K562 (cell line): ENCODE measurements around the gene BSN. TPM values are rescaled to one million over a fixed set of nuclear protein-coding genes. Genes with fewer than 3 reads are reported as not detected.

ENCODE experiments used
- ADNP ChIP-seq: fragments of 200-800 bp; sonication (Bioruptor generic); IDR thresholded peaks from 2 replicates; pipeline ENCODE4 v1.6.1; 2016; ENCODE audit warnings: missing genetic modification characterization, missing compliant biosample characterization
- FOXP4 ChIP-seq: sonication (generic); formaldehyde crosslinking; IDR thresholded peaks from 2 replicates; pipeline ENCODE4 v1.8.0; 2022; ENCODE audit warnings: mild to moderate bottlenecking, missing genetic modification reagents, borderline replicate concordance
- GATAD2B ChIP-seq: fragments of 450-650 bp; IDR thresholded peaks from 2 replicates; pipeline ENCODE4 v1.6.1; 2017; ENCODE audit warnings: mild to moderate bottlenecking, borderline replicate concordance
- SRSF9 ChIP-seq: fragments of 200-400 bp; formaldehyde crosslinking; IDR thresholded peaks from 2 replicates; pipeline ENCODE4 v1.6.1; 2017; ENCODE audit warnings: low read depth, low read length, borderline replicate concordance
- YY1 ChIP-seq, 3 experiments: IDR thresholded peaks; 2 replicates each; pipeline ENCODE4 v1.6.1; 2011; ENCODE audit warnings: low read length in 2 of 3, mild to moderate bottlenecking in 2 of 3, moderate library complexity in 2 of 3, borderline replicate concordance in 1 of 3, control low read depth in 1 of 3, low read depth in 1 of 3; ENCODE audit not compliant: insufficient read depth in 3 of 3, insufficient replicate concordance in 2 of 3, control insufficient read depth in 1 of 3, insufficient read length in 1 of 3; ENCODE audit errors: extremely low read depth in 1 of 3
- ZNF324 ChIP-seq: fragments of 250-450 bp; sonication (Bioruptor Pico); IDR thresholded peaks from 2 replicates; pipeline ENCODE4 v1.4.0; 2020; ENCODE audit warnings: mild to moderate bottlenecking
- ZNF57 ChIP-seq: fragments of 450-650 bp; formaldehyde crosslinking; IDR thresholded peaks from 2 replicates; pipeline ENCODE4 v1.4.0; 2020; ENCODE audit warnings: mild to moderate bottlenecking, moderate library complexity
- polyA plus RNA-seq, 8 experiments: library from polyadenylated mRNA; depleted of rRNA in 4 of 8; stranded (reverse) in 5 of 8; unstranded in 3 of 8; fragments of >200 nt; fragmentation: Nextera tagmentation in 2 of 8; fragmentation: Illumina TruSeq in 1 of 8; extraction: Ambion mirVana in 2 of 8; extraction: Trizol in 1 of 8; gene quantifications; 2 replicates each; pipeline versions ENCODE4 v1.2.1 to v1.2.3, GENCODE V29; 2011 to 2014; ENCODE audit warnings: inconsistent platforms in 1 of 8, missing spikeins in 1 of 8
- total RNA-seq, 7 experiments: library from RNA; depleted of rRNA in 6 of 7; stranded (reverse); fragments of >200 nt in 6 of 7; fragmentation: Illumina TruSeq in 2 of 7; extraction: Trizol in 2 of 7; gene quantifications; 2 replicates each; pipeline versions ENCODE4 v1.2.1 to v1.2.3, GENCODE V29; 2011 to 2021; ENCODE audit warnings: low replicate concordance in 1 of 7
- TF ChIP-seq, protein P1 (sequence below), 2 experiments: fragments of 450-650 bp; IDR thresholded peaks; 2 replicates each; pipeline ENCODE4 v1.6.1; 2018; ENCODE audit warnings: mild to moderate bottlenecking in 2 of 2, low read depth in 1 of 2; ENCODE audit not compliant: partially characterized antibody in 2 of 2
- TF ChIP-seq, protein P2 (sequence below): fragments of 450-650 bp; IDR thresholded peaks from 2 replicates; pipeline ENCODE4 v1.7.1; 2018; ENCODE audit warnings: mild to moderate bottlenecking, low read depth; ENCODE audit not compliant: partially characterized antibody
- TF ChIP-seq, protein P3 (sequence below): fragments of 250-450 bp; sonication (Bioruptor Pico); IDR thresholded peaks from 2 replicates; pipeline ENCODE4 v1.4.0; 2020; ENCODE audit warnings: mild to moderate bottlenecking, moderate library complexity

Gene BSN
- total and polyA plus RNA-seq, 9 of the 15 experiments (the other 6 are each of a cell fraction or from before 2014, with no cell fraction given) = 0.03 to 1.5 (median 0.29) TPM

DNA sequence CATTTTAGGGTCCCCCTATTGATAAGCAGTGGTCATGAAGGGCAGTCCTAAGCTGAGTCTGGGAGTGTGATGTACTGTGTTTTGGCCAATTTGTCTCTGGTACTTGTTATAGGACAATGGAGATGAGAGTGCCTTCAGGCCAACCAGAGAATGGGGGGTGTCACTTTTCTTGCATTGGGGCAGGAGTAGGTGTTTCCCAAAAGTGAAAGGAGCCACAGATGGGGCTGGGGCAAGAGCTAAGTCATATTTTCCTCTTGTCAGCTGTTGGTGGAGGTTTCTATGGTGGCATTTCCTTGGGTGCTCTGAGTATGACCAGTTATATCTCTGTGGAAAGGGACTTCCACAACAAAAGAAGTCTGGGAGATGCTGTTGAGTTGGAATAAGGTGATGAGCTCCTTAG, 24.7 kb upstream of the BSN start (continued):
- TF ChIP-seq FOXP4 (CRISPR knock-in tag) (no peak), YY1 (IDR thresholded peaks at IDR 0.05; ENCODE audit: borderline replicate concordance in 1 of 3, control insufficient read depth in 1 of 3, extremely low read depth in 1 of 3, insufficient read depth in 3 of 3, insufficient read length in 1 of 3, insufficient replicate concordance in 2 of 3, low read depth in 1 of 3, low read length in 2 of 3) (no peak), GATAD2B (no peak), ZNF324 (CRISPR knock-in tag) (no peak), SRSF9 (no peak), ADNP (tag) (no peak), ZNF57 (CRISPR knock-in tag) (no peak)
- TF ChIP-seq, protein P1, sequence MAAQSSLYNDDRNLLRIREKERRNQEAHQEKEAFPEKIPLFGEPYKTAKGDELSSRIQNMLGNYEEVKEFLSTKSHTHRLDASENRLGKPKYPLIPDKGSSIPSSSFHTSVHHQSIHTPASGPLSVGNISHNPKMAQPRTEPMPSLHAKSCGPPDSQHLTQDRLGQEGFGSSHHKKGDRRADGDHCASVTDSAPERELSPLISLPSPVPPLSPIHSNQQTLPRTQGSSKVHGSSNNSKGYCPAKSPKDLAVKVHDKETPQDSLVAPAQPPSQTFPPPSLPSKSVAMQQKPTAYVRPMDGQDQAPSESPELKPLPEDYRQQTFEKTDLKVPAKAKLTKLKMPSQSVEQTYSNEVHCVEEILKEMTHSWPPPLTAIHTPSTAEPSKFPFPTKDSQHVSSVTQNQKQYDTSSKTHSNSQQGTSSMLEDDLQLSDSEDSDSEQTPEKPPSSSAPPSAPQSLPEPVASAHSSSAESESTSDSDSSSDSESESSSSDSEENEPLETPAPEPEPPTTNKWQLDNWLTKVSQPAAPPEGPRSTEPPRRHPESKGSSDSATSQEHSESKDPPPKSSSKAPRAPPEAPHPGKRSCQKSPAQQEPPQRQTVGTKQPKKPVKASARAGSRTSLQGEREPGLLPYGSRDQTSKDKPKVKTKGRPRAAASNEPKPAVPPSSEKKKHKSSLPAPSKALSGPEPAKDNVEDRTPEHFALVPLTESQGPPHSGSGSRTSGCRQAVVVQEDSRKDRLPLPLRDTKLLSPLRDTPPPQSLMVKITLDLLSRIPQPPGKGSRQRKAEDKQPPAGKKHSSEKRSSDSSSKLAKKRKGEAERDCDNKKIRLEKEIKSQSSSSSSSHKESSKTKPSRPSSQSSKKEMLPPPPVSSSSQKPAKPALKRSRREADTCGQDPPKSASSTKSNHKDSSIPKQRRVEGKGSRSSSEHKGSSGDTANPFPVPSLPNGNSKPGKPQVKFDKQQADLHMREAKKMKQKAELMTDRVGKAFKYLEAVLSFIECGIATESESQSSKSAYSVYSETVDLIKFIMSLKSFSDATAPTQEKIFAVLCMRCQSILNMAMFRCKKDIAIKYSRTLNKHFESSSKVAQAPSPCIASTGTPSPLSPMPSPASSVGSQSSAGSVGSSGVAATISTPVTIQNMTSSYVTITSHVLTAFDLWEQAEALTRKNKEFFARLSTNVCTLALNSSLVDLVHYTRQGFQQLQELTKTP (IDR thresholded peaks at IDR 0.05; ENCODE audit: low read depth in 1 of 2, partially characterized antibody in 2 of 2) = no peak
- TF ChIP-seq, protein P2, sequence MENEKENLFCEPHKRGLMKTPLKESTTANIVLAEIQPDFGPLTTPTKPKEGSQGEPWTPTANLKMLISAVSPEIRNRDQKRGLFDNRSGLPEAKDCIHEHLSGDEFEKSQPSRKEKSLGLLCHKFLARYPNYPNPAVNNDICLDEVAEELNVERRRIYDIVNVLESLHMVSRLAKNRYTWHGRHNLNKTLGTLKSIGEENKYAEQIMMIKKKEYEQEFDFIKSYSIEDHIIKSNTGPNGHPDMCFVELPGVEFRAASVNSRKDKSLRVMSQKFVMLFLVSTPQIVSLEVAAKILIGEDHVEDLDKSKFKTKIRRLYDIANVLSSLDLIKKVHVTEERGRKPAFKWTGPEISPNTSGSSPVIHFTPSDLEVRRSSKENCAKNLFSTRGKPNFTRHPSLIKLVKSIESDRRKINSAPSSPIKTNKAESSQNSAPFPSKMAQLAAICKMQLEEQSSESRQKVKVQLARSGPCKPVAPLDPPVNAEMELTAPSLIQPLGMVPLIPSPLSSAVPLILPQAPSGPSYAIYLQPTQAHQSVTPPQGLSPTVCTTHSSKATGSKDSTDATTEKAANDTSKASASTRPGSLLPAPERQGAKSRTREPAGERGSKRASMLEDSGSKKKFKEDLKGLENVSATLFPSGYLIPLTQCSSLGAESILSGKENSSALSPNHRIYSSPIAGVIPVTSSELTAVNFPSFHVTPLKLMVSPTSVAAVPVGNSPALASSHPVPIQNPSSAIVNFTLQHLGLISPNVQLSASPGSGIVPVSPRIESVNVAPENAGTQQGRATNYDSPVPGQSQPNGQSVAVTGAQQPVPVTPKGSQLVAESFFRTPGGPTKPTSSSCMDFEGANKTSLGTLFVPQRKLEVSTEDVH = no peak
- TF ChIP-seq, protein P3, sequence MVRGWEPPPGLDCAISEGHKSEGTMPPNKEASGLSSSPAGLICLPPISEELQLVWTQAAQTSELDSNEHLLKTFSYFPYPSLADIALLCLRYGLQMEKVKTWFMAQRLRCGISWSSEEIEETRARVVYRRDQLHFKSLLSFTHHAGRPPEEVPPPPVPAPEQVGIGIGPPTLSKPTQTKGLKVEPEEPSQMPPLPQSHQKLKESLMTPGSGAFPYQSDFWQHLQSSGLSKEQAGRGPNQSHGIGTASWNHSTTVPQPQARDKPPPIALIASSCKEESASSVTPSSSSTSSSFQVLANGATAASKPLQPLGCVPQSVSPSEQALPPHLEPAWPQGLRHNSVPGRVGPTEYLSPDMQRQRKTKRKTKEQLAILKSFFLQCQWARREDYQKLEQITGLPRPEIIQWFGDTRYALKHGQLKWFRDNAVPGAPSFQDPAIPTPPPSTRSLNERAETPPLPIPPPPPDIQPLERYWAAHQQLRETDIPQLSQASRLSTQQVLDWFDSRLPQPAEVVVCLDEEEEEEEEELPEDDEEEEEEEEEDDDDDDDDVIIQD (CRISPR knock-in tag) = no peak
- TF ChIP-seq, all 486 proteins: peak for 0
